Caki2 (cell line): Measurements from ENCODE around the gene SPTA1. TPM values are rescaled to one million over a fixed set of nuclear protein-coding genes. Genes with fewer than 3 reads are reported as not detected.
"Not testable (repeated sequence)": the region's sequence is repeated elsewhere in the genome, so short reads cannot be mapped to it uniquely, and the experiment has no call there.

Source experiments
- DNase-seq: peaks from one replicate; pipeline ENCODE4 v3.0.0-alpha.2; 2015; ENCODE audit warnings: low read depth
- in situ Hi-C: cut with HindIII; loops from 2 replicates; pipeline ENCODE4 v1.10.0; 2016; ENCODE audit warnings: low sequenced_read_pairs, low pct_unique_long_range_greater_than_20kb, mixed read lengths
- total RNA-seq: library from RNA; depleted of rRNA; stranded (reverse); fragments of >200 nt; shearing (Covaris generic); gene quantifications from 2 replicates; pipeline ENCODE4 v1.2.3, GENCODE V29; 2014; ENCODE audit warnings: low replicate concordance; rRNA removed

SPTA1 gene
- total RNA-seq = not detected in 2 replicates

DNA sequence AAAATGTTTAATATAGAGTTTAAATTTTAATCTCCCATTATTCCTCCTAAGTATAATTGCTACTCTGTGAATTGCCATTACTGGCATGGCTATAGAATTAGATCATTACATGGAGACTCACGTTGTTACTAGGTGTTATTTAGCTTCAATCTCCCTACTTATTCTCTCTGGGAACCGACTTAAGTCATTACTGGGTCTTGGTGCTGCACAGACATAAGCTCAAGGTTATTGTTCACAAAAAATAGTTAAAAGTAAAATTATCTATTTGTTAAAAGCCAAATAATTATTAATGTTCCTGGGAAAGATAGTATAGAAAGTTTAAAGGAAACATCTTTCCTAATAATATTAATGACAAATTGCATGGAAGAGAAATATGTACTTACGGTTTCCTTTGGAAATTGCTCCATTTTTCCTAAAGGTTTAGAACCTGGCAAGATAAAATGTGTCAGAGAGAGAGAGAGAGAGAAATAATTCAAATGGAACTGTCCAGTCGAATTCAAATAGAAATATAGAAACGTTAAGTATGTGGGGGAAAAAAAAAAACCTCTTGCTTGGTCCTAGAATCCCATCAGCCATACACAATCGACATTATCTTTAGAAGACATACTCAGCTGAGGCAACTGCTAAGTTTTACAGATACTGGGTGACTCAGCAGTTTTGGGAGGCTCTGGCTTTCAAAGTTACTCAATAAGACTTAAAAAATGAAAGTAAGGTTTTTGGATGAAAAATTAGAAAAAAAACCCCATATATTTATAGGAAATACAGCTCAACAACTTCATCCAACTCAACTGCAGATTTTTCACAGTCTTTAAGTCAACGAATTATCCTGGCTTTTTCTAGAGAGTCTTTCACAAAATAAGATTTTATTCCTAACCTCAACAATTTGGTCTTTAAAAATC is at the start of gene SPTA1:
TSS of gene SPTA1 (minus strand) at position 605 of the 899 bp plus-strand sequence. CDS start at position 407, 198 bp downstream.
- in situ Hi-C loops = no loop called here
- DNase-seq = no peak

DNA sequence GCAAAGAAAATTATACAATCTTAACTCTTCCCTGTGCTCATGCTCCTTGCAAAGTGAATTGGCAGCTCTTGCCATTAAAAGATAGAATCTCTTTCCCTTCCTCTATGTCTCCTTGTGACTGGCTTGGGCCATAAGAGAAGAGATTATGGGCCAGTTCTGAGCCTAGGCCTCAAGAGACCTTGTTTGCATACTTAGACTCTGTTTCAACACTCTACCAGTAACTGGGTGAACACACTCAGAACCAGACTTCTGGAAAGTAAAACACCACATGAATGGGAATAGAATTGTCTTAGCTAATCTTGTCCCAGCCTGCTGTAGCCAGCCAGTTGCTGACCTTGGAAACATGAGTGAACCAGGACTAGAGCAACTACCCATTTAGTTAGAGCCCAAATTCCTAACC is 49.3 kb upstream of the SPTA1 start:
- no peak for DNase-seq
- in situ Hi-C loops = no loop called here

DNA sequence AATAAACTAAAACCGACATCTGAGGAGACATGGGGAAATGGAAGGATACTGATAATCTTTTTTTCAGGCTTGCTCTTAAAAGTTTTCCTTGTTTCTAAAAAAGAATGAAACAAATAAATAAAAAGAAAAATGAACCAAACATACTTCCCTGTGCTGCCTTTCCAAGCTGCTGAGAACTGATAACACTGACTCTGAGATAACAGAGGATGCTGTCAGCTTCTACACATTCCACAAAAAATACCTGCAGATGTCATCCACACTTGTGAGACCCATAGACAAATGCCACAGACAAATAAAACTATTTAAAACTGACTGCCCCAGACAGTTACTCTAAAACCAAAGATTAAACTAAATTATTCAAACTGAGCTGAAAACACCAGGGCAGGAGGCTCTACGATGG is 46.0 kb upstream of the SPTA1 start:
- in situ Hi-C loops = no loop called here

DNA sequence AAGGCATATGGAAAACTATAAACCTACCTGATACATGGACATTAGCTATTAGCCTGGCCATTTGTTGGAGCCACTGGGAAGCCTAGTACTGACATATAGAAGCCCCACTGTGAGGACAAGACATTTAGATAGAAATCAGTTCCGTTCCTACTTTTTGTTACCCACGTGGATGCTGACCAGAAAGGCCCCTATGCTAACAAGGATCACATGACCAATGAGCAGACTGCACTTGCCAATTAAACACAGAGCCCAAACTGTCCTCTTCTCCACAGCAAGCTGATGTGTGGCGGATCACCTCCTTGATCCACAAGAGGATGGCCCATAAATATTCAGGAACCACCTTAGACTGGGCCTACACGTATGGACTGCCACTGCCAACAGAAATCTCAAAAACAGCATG is 45.2 kb upstream of the SPTA1 start:
- no peak for DNase-seq
- in situ Hi-C loops = no loop called here

More for the DNA sequence above, 46.0 kb upstream of the SPTA1 start:
- DNase-seq = no peak

DNA sequence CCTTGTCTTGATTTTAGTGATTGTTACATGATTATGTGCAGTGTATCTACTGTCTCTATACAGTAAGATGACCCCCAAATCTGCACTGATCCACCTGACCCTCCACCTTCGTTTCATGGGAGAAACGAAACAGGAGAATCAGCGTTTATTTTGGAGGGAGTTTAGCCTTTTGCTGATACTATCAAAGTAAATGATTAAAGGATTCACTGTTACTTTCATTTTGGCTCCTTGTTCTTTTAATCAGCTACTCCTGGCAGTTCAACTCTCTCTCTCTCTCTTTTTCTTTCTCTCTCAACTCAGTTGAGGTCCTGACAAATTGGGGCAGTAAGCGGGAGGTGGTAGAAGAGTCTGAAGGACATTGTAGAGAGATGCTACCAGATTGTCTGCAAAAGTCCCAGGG is 43.9 kb upstream of the SPTA1 start:
- no peak for DNase-seq
- in situ Hi-C loops = no loop called here

DNA sequence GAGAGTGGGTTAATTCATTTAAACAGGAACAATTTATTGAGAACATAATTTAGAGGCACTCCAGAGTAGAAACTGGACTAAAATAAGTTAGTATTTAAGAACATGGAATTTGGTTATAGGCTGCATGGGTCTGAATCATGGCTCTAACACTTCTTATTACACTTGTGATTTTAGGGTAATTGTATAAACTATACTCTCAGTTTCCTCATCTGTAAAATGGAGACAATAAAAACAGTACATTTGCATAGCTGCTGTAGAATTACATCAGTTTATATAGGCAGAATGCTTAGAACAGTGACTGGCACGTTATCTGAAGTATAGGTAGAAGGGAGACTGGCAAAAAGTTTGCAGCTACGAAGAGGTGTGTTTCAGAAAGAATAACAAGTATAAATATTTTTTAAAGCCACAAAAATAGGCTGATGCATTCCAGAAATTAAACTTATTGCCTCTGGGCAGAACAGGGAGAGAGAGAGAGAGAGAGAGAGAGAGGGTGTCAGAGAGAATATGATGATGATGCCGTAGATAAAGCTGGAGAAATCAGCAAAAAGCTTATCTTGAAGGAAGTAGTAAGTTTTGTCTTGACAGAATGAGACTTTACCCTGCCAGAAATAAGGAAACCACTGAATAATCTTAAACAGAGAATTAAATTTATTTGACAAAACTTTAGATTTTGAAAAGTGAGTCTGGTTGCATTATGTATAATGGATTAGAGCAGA is 42.2 kb upstream of the SPTA1 start:
- no peak for DNase-seq
- in situ Hi-C loops = no loop called here

DNA sequence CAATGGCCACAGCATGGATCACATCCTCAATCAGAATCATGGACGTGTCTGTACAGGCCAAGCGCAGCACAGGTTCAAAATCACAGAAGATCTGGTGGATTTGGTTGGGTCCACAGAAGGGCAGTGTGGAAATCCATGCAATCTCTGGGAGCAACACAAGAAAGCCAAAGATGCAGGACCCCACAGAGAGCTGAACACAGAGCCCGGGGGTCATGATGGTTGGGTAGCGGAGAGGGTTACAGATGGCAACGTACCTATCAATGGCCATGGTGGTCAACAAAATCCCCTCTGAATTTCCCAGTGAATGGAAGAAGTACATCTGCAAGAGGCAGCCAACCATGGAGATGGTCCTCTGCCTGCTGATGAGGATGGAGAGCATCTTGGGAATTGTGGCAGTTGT is 37.9 kb upstream of the SPTA1 start:
- in situ Hi-C loops = no loop called here
- DNase-seq = no peak

DNA sequence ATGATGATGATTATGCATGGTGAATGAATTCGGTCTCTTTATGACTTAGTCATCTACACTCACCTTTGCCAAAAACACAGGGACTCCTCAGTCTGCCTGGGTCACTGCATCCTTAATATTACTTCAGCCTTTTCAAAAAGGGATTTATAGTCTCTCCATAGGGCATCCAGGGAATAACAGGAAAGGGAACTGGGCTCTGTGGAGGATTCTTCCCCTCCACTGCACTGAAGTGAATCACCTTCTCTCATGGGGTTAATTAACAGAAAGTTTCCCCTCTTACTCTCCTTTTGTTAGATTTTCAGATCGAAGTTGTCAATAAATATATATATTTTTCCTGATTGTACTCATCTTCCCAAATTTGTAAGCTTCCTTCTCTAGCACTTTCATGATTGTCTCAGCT is 34.1 kb upstream of the SPTA1 start, which contains the start of gene OR6K3:
TSS of gene OR6K3 (minus strand) at position 101 of the 400 bp plus-strand sequence. CDS start 2,605 bp downstream, outside the sequence.
- in situ Hi-C loops = no loop called here
- no peak for DNase-seq

DNA sequence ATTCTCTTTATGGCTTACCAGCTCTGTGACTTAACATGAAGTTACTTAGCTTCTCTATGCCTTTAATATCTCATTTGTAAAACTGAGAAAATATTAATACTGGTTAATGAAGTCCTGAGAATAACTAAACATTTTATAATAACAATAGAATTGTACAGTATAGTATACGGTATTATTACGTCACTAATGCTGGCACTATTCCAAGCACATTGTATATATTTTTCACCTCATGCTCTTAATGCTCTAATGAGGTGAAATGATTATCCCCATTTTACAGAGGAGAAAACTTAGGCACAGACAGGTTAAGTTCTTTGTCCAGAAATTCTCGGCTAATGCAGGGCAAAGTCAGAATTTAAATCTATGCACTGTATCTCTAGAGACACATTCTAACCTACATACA is 33.1 kb upstream of the SPTA1 start:
- no peak for DNase-seq
- in situ Hi-C loops = no loop called here

DNA sequence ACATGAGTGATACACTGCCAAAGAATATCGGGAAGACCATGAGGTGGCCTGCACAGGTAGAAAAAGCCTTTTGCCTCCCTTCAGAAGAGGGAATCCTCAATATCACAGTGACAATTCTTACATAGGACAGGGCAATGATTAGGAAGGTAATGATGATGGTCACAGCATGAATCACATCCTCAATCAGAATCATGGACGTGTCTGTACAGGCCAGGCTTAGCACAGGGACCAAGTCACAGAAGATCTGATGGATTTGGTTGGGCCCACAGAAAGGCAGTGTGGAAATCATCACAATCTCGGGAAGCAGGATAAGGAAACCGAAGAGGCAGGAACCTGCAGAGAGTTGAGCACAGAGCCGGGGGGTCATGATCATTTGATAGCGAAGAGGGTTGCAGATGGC is 30.8 kb upstream of the SPTA1 start:
- in situ Hi-C loops = no loop called here
- DNase-seq = no peak

DNA sequence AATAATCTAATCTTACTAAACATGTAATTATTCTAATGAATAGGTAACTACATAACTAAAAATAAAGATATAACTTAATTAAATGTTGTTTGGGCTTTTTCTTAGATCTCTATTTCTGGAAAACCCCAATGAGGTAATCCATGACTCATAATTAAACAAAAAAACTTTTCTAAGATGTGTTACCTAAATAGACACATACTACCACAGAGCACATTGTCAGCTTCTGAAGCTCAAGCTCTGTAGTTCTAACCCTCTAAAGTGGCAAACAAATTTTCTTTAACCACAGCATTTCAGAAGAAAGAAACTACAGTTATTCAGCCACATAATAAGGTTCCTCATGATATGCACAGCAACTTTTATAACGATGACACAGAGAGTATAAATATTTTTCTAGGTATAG is 29.8 kb upstream of the SPTA1 start:
- no peak for DNase-seq
- in situ Hi-C loops = no loop called here

DNA sequence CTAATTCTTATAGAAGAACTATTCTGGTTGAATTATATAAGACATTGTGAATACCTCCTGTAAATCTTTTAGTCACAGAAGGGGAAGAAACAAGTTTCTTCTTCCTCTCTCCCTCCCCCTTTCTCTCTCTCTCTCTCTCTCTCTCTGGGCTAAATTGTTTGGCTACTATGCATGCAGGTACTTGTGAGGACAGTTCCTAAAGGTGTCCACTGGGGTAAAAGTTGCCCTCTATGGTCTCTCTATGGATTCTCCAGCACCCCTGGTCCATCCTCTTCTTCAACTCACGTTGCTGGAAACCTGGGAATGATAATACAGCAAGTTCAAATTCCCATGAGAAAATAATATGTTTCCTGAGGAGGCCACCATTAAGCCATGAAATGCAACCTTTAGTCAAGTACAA is 28.2 kb upstream of the SPTA1 start:
- DNase-seq = no peak
- in situ Hi-C loops = no loop called here

DNA sequence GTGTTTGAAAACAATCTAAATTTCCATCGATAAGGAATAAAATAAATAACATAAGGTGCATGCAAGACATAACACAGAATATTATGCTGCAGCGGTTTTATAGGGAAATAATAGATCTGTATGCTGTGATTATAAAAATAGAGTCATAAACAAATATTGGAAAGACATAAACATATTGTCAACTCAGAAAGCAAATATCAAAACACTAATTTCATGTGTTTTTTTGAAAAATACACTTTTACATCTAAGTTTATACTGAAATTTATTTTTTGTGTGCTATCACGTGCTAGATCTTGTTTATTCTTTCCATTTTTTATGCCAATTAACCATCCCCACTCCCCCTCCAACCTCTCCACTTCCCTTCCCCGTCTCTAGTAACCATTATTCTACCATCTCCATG is 24.6 kb upstream of the SPTA1 start:
- in situ Hi-C loops = no loop called here
- no peak for DNase-seq

DNA sequence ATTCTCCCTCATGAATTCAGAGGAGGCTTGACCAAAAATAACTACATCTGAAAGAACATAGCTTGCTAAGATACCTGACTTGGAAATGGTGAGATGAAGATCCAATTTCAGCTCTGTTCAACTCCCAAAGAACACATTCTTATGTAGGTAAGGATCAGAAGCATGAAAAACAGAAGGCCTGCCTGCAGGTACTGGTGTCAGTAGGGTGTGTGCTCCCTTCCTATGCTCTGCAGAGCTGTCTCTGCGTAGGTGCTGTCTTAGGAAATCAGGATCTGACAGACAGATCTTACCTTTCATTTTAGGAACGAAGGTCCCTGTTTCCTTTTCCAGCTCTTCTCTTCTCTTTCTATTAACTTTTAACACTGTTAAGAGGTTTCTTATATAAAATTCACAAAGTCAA is 19.6 kb upstream of the SPTA1 start:
- no peak for DNase-seq
- in situ Hi-C loops = no loop called here

DNA sequence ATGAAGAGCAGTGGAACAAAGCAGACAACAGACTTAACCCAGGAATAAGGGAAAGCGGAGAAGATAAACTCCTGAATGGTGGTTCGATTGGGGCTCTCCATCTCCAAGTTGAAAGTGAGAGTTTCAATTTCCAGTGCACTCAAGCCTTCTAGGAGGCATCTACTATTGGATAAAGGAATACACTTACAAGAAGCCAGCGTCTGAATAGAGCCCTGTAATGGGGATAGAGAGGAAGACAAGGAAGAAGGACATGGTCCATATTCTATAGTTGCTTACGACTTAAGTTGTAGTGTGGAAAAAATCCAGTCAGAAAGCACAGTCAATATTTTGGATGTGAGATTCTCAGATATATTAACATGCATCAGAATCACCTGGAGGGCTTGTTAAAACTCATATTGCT is 14.0 kb upstream of the SPTA1 start, which contains the start of gene OR6K2:
TSS of gene OR6K2 (minus strand) at position 101 of the 400 bp plus-strand sequence. CDS start at position 101, 0 bp downstream.
- in situ Hi-C loops = no loop called here

DNA sequence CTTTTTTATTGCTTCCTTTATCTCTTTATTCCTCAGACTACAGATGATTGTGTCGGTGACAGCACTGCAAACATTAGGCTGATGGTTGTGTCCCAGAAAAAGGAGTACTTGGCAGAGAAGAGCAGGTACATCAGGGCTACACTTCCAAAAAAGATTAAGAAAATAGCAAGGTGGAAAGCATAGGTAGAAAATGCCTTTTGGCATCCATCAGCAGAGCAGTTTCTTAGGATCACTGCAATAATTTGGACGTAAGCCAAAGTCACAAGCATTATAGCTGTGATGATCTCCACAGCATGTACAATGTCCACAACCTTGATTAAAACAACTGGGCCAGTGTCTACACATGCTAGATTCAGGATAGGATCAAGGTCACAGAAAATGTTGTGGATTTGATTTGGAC is 8.1 kb upstream of the SPTA1 start:
- in situ Hi-C loops = no loop called here
- DNase-seq = no peak

More for the DNA sequence above, 14.0 kb upstream of the SPTA1 start, which contains the start of gene OR6K2:
- DNase-seq = no peak

DNA sequence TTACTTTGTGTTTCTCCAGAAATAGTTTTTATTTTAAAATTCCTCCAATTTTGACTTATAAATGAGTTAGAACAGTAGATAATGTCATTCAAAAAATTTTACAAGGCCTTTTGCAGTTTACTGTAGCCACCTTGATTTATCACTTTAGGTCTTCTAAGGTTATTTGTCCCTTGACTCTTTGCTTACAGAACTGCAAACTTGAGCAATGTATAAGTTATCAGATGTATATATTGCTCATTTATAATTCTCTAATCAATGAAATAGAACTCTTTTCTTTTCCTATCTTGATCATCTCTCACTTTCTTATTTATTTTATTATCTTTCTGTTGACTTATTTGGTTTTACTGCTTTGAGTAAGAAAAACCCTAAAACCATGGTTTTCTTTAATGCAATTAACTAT is 5.8 kb upstream of the SPTA1 start:
- in situ Hi-C loops = no loop called here
- DNase-seq = no peak

DNA sequence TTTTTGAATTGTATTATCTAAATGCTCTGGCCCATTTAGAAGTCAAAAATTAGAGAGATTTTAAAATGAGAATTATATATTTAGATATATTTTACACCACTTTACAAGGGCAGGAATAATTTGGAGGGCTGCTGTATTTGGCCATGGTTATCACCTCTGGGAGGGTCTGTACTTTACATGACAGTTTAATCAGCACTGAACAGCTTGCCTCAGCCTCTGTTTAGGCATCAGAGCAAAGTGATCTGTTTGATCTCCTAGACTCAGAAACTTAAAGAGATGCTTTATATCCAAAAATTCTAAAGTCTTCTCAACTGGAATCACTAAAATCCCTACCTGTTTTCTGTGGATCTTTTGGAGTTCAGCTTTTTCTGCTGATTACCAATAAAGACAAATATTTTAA is 5.4 kb upstream of the SPTA1 start:
- no peak for DNase-seq
- in situ Hi-C loops = no loop called here

DNA sequence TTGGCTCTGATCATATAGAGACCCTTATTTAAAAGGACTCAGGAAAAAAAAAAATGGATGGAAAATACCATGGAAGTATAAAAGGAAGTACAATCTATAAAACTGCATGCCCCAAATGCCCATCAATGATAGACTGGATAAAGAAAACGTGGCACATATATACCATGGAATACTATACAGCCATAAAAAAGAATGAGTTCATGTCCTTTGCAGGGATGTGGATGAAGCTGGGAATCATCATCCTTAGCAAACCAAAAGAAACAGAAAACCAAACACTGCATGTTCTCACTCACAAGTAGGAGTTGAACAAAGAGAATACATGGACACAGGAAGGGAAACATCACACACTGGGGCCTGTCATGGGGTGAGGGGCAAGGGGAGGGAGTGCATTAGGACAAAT is 4.6 kb upstream of the SPTA1 start:
- in situ Hi-C loops, DNase-seq: not testable (repeated sequence)
